HL-60 (cell line): ENCODE data around the gene HMCES. TPM values are rescaled to one million over a fixed set of nuclear protein-coding genes. Genes with fewer than 3 reads are reported as not detected.

Source experiments
- DNase-seq, 2 experiments: peaks; one replicate each; pipeline ENCODE4 v3.0.0-alpha.2; 2010 to 2020; ENCODE audit warnings: low read depth in 1 of 2, low spot score in 1 of 2
- H3K27ac ChIP-seq: fragments of 250-450 bp; sonication (Bioruptor Pico); replicated peaks from 2 replicates; pipeline ENCODE4 v1.5.1; 2020; ENCODE audit warnings: mild to moderate bottlenecking, moderate library complexity
- H3K27me3 ChIP-seq: fragments of 250-450 bp; sonication (Bioruptor Pico); 2 replicates; pipeline ENCODE4 v1.5.1; 2021; ENCODE audit warnings: mild to moderate bottlenecking, moderate library complexity; ENCODE audit not compliant: insufficient read depth, poor library complexity, severe bottlenecking
- H3K4me3 ChIP-seq: replicated peaks from 2 replicates; pipeline ENCODE4 v1.5.1; 2011; ENCODE audit warnings: mild to moderate bottlenecking, control low read depth, low read length; ENCODE audit not compliant: insufficient read depth
- GABPA ChIP-seq: IDR thresholded peaks from 2 replicates; pipeline ENCODE4 v1.6.1; 2012; ENCODE audit warnings: low read depth
- POLR2AphosphoS5 ChIP-seq: IDR thresholded peaks from 2 replicates; pipeline ENCODE4 v1.6.1; 2012; ENCODE audit warnings: low read depth
- SPI1 ChIP-seq: IDR thresholded peaks from 2 replicates; pipeline ENCODE4 v1.6.1; 2012; ENCODE audit warnings: low read depth, mild to moderate bottlenecking, borderline replicate concordance
- microRNA-seq: library from miRNA; unstranded; fragments of <30 nt; microRNA quantifications from one replicate; pipeline ENCODE4, GENCODE V29; 2018
- TF ChIP-seq, protein P1 (sequence below): IDR thresholded peaks from one replicate; pipeline ENCODE4 v1.5.1; 2011; ENCODE audit warnings: low read length, control low read depth, inconsistent platforms; ENCODE audit not compliant: insufficient read depth
- TF ChIP-seq, protein P2 (sequence below): IDR thresholded peaks from 2 replicates; pipeline ENCODE4 v1.6.1; 2012; ENCODE audit warnings: low read depth; ENCODE audit not compliant: insufficient replicate concordance

The HMCES gene

DNA sequence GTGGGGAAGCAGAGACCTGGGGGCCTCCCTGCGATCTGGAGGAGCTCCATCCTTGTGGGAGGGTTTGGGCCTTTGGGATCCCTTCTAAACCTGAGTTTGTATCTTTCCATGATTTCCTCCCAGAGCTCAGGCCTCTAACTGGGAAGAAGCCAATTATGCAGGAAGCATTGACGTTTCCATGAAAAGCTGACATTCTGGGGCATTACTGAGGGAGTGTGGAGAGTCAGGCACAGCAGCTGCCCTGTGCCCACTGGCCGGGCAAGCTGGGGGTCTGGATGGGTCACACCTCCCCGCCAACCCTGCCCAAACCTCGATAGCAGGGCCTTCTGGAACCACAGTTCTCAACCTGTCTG is 74.9 kb downstream of the HMCES start:
- Histone ChIP-seq H3K27ac (no peak overlapping the region), H3K27me3 (no peaks in the 10 kb centered on the region), H3K4me3 (no peak overlapping the region)
- no peak for TF ChIP-seq GABPA
- TF ChIP-seq, protein P1, sequence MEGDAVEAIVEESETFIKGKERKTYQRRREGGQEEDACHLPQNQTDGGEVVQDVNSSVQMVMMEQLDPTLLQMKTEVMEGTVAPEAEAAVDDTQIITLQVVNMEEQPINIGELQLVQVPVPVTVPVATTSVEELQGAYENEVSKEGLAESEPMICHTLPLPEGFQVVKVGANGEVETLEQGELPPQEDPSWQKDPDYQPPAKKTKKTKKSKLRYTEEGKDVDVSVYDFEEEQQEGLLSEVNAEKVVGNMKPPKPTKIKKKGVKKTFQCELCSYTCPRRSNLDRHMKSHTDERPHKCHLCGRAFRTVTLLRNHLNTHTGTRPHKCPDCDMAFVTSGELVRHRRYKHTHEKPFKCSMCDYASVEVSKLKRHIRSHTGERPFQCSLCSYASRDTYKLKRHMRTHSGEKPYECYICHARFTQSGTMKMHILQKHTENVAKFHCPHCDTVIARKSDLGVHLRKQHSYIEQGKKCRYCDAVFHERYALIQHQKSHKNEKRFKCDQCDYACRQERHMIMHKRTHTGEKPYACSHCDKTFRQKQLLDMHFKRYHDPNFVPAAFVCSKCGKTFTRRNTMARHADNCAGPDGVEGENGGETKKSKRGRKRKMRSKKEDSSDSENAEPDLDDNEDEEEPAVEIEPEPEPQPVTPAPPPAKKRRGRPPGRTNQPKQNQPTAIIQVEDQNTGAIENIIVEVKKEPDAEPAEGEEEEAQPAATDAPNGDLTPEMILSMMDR, result no peak
- no peak for TF ChIP-seq POLR2AphosphoS5
- TF ChIP-seq SPI1, result no peak
- TF ChIP-seq, protein P2, sequence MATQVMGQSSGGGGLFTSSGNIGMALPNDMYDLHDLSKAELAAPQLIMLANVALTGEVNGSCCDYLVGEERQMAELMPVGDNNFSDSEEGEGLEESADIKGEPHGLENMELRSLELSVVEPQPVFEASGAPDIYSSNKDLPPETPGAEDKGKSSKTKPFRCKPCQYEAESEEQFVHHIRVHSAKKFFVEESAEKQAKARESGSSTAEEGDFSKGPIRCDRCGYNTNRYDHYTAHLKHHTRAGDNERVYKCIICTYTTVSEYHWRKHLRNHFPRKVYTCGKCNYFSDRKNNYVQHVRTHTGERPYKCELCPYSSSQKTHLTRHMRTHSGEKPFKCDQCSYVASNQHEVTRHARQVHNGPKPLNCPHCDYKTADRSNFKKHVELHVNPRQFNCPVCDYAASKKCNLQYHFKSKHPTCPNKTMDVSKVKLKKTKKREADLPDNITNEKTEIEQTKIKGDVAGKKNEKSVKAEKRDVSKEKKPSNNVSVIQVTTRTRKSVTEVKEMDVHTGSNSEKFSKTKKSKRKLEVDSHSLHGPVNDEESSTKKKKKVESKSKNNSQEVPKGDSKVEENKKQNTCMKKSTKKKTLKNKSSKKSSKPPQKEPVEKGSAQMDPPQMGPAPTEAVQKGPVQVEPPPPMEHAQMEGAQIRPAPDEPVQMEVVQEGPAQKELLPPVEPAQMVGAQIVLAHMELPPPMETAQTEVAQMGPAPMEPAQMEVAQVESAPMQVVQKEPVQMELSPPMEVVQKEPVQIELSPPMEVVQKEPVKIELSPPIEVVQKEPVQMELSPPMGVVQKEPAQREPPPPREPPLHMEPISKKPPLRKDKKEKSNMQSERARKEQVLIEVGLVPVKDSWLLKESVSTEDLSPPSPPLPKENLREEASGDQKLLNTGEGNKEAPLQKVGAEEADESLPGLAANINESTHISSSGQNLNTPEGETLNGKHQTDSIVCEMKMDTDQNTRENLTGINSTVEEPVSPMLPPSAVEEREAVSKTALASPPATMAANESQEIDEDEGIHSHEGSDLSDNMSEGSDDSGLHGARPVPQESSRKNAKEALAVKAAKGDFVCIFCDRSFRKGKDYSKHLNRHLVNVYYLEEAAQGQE, result no peak
- no peak for DNase-seq

Small RNAs within 50 kb of the gene (microRNA-seq; reads per million reads assigned to microRNA genes)
- gene MIR6826, result not detected
